Left forelimb (tissue), 1 donor: Measurements from ENCODE around the gene SLC12A8.
"Not testable (repeated sequence)": the region's sequence is repeated elsewhere in the genome, so short reads cannot be mapped to it uniquely, and the experiment has no call there.

Experiments used
- DNase-seq: peaks from one replicate; pipeline ENCODE4 v3.0.0-alpha.2; 2018; ENCODE audit warnings: low spot score

The SLC12A8 gene

DNA sequence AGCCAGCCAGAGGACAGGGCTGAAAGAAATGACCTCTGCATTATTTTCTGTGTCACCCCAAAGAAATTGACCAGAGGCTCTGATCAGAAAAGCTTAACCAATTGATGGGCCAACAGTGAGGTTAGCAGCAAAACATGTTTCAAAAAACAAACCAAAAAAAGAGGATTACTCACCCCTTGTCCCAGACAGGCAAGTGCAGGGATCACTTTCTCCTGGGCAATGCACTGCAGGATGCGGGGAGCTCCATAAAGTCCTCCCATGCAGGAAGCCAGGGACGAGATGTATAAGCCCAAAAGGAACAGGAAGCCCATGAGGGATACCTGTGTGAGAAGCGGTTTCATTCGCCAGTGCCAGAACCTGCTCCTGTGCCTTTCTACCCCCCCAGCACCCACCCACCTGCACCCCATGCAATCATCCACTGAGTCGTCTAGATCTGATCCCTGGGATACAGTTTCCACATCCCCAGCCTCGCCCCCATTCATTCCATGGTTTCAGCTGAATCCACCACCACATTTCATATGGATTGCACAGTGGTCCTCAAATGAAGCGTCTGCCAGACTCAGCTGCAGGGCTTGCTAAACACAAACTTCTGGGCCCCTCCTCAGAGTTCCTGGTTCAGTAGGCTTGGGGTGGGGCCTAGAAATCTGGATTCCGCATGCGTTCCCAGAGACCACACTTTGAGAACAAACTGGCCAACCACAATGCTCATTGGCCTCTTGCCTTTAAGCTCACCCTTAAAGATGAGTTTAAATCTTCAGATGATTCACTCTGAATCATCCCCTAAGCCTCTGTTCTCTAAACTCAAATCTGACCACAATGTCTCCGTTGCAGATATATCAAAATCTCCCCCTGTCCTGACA is 102.3 kb downstream of the SLC12A8 start:
- DNase-seq = no peak

DNA sequence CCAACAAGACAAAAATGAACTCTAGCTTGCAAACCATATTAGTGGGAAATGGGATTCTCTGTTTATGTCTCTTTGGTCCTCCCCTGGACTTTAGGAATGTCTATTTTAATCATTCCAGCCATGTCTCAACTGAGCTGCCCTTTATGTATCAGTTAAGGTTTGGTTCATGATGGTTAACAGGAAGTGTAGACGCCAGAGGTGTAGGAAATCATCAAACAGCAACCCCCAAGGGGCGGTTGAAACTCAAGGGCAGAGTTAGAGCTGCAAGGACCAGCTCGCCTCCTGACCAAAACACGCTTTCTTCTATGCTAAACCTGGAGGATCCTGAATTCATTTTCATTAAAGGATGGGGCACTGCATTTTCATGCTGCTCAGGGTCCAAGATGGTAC is 103.0 kb downstream of the SLC12A8 start:
- DNase-seq = no peak

DNA sequence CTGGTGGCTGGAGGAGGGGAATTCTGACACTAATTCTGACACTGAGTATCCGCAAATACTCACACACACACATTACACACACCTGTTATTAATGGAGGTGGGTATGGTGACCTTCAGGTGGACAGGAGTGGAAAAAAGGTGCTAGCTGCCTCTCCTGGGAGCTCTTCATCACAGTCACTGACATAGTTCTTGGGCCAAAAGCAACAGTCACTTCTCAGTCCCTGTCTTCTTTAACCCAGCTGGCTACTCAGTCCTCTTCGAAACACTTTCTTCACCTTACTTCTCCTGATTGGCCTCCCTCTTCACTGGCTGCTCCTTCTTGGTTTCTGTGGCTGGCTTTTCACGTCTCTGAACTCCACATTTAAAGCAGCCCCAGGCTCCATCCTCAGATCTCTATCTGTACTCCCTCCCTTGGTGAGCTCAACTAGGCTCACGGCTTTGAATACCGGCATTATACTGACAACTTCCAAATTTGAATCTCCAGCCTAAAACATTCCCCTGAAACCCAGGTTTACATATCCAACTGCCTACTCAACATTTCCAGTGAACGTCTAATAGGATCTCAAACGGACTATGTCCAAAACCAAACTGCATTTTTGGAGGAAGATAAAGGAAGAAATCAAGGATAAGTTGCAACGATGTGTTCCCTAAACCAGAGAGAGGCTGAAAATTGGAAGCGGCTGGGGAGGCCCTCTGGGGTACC is 103.6 kb downstream of the SLC12A8 start:
- DNase-seq = no peak

DNA sequence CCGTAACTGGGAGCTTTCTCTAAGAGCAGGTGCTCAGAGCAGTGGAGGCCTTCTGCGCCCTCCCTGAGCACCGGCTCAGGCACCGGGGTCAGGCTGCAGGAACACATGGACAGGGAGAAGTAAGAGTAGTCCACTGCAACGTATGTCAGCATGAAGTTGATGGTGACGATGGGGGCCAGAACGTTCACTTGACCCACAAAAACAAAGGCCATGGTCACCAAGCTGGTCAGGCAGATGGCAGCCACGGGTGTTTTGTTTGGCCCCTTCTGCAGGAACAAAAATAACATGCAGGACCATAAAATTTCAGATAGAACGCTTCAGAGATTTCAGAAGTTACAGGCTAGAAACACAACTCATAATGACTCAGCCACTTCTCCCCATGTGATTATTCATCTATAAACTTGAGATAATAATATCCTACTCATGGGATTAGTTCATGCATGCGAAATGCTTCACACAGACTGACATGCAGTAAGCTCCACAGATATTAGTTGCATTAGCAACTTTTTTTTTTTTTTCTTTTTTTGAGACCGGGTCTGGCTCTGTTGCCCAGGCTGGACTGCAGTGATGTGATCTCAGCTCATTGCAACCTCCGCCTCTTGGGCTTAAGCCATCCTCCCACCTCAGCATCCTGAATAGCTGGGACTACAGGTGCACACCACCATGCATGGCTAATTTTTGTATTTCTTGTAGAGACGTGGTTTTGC is 104.5 kb downstream of the SLC12A8 start:
- DNase-seq = no peak

DNA sequence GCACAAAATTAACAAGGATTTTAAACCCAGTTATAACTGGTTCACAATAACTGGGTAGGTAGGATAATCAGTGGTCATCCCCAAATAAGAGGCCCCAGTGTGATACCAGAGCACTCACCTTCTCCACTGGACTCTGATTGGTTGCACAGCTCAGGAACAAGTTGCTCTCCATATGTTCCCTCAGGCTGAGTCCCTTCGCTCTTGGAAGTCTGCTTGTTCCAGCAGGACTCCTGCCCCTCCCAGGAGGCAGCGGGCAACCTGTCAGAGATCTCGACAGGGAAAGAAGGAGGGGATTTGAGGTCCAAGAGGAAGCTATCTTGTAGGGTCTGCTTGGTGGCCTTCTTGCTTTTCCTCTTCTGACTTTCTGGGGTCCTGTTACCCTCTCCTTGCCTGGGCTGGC is 105.2 kb downstream of the SLC12A8 start:
- DNase-seq = no peak

DNA sequence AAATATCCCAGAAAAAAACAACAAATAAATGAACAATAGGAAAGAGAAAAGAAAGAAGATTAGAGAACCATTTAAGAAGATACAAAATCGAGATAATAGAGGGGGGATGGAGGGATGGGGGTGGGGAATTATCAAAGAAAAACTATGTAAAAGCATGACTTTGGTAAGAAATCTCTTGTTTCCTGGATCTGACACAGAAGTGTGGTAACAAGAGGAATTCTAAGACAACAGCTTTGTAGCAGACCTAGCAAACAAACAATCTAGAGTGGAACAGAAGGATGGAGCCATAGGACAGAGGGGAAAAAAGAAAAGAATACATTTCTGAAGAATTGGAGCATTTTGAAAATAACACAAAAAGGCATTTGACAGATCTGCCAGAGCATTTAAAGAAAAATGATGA is 107.4 kb downstream of the SLC12A8 start:
- no peak for DNase-seq

DNA sequence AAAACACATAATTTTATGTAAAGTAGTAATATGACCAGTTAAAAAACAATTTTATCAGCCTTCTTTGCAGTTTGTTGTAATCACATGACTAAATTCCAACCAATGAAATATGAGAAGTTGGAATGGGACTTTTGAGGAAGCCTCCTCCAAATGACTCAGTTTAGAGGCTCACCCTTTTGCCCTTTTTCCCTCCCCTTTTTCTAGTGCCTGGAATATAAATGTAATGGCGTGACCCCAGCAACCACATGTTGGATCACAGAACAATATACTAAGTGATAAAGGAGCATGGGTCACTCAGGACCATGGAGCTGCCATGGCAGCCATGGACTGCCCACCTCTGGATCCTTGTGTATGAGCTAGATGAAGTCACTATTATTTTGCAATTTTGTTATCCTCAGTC is 107.9 kb downstream of the SLC12A8 start:
- DNase-seq = no peak

DNA sequence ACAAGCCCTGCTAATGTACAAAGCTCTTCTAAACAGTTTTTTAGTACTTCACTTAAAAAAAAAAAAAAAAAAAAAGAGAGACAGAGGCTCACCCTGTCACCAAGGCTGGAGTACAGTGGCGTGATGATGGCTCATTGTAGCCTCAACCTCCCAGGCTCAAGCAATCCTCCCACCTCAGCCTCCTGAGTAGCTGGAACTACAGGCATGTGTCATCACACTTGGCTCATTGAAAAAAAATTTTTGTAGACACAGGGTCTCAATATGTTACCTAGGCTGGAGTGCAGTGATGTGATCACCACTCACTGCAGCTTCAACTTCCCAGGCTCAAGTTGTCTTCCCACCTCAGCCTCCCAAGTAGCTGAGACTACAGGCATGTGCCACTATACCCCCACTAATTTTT is 109.1 kb downstream of the SLC12A8 start:
- no peak for DNase-seq

DNA sequence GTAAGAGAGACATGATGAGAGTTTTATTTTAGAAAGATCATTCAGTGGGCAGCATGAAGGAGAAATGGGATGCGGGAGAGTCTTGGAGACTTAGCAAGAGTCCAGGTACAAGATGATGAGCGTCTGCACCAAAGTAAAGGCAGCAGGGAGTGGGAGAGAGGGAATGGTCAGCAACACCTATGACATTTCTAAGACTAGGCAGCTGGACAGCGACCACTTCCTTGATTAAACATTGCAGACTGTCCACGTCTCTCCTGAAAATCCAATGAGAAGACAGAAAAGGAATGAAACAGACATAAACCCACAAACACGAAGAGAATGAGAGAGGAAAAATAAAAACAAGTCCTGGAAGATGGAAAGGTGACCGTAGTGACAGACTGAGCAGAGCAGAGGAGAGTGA is 110.1 kb downstream of the SLC12A8 start:
- no peak for DNase-seq

DNA sequence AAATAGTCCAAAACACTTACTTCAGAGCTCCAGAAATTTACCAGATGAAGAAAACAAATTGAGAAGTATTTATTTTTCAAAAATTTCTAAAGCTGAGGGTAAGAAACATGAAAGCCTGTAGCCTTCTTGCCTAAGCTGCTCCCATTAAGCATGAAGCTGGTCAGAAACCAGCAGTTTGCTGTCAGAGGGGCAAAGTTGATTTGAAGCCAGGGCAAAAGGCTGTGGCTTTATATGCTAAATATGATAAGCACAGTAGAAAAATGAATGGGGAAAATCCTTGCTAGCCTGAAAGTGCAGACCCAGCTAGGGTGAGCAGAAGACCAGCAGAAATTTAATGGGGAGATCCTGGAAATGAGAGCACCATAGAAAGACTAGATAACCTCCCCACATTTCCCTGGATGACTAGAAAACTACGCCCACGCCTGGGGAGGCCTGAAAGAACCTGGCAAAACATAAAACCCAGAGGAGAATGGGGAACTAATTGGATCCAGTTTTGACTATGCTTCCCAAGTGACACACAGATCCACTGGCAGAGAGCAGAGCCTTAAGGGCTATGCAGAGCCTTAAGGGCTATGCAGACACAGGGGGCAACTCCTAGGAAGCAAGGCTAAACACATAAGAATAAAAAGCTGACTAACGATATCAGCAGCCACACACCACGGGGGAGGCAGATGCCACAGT is 113.8 kb downstream of the SLC12A8 start:
- DNase-seq = no peak

DNA sequence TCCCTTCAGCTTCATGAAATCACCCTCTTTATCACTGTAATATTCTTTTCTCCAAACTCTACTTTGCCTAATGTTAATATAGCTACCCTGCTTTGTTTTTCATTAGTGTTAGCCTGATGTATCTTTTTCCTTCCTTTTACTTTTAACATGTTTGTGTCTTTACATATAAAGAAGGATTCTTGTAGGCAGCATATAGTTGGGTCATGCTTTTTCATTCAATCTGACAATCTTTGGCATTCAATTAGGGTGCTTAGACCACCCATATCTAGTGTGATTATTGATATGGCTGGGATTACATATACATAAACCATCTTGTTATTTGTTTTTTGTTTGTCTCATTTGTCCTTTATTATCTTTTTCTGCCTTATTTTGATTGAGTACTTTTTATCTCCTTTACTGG is 121.9 kb downstream of the SLC12A8 start:
- no peak for DNase-seq

DNA sequence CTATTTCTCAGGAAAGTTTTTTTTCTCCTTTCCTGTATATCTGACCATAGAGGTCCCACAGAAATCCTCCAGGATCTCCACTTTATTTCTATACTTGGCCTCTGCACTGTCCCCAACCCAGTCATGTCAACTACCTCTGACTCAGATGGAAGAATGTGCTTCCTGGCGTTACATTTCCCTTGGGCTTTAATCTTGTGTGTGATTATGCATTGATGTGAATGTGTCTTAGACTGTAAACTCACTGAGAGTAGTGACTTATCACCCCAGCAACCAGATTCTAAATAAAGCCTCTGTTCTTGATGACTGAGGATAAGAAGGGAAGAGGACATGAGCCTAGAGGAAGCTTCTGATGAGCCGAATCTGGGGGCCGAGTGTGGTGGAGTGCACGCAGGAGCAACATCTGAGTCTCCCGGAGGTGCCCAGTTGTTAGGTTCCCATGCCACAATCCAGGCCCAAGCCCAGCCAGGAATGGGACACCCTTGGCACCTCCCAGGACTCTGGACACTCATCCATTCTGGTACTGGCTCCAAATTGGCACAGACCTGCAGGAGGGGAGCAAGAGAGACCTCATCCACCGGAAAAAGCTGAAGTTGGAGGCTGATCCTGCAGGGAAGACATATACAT is 124.7 kb downstream of the SLC12A8 start:
- no peak for DNase-seq

DNA sequence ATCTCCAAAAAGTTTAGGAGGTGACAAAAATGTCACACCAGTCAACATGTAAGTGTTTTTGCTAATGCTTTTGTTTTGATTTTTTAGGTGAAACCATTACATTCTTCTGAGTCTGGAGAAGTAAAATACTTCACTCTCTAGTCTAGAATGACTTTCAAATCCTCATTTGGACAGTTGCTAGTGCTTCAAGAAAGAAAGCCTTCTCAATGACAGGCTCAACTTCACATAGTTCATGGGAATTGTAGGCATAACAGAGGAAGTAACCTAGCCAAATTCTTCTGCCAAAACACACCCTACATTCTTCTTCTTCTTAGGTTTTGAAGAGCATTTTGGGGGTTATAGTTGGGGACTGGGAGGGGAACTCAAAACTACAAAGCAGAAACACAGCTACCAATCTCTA is 127.4 kb downstream of the SLC12A8 start:
- no peak for DNase-seq

DNA sequence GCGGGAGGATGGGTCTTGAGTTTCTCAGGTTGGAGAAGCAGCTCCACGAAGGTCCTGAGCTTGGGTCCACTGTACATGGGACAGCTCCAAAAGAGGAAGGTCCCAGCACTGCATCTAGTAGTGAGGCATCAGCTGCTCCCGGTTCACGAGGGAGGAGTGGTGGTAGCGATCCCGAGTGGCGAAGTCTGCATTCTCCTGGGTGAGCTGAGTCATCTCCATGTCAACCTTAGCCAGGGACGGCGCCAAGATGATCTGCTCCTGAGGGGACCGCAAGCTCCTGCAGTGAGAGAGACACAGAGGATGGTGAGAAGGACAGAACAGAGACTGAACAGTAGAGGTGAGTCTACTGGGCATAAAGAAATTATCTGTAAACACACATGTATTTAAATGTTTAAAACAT is 128.8 kb downstream of the SLC12A8 start:
- no peak for DNase-seq

DNA sequence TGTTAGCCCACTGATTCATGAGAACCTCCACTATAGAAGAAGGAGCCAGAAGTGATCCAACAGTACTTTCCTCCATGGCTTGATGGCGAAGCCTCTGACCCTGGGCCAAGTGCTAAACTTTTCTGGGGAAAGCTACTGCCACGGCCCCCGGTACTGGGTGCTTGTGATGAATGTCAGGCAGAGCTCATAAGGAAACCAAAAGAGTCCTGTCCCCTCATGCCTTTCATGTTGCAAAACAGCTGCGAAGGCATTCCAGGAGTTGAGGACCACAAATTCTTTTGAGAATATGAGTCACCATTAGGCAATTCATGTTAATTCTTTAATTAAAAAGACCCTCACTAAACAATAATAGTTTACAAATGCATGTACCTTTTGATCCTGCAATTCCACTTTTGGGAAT is 130.2 kb downstream of the SLC12A8 start:
- DNase-seq = not testable (repeated sequence)

DNA sequence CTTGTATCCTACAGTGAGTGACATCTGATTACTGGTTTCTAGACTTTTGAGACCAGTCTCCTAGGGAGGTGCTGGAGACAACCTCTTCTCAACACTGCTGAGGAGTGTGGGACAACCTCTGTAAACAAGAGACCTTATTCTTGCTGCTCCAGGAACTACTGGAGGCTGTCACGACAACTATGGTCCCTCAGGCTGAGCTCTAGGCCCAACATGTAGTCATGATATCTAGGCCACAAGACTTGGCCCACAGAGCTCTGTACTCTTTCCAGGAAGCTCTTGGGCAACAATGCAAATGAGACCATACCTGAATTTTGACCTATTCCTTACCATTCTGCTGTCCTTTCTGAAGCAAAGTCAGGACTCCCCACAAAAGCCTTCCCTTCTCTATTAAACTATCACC is 132.5 kb downstream of the SLC12A8 start:
- no peak for DNase-seq

DNA sequence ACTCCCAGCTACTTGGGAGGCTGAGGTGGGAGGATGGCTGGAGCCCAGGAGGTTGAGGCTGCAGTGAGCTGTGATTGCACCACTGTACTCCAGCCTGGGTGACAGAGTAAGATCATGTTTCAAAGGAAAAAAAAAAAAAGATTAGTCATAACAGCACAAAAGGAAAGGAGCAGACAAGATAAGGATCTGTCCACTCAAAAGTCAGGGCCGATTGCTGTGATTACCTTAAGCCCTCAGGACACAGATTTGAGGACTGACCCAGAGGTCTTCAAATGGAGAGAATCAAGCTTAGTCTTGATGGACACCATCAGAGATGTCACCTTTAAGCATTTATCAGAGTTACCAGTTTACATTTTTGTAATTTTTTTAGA is 132.9 kb downstream of the SLC12A8 start:
- no peak for DNase-seq

DNA sequence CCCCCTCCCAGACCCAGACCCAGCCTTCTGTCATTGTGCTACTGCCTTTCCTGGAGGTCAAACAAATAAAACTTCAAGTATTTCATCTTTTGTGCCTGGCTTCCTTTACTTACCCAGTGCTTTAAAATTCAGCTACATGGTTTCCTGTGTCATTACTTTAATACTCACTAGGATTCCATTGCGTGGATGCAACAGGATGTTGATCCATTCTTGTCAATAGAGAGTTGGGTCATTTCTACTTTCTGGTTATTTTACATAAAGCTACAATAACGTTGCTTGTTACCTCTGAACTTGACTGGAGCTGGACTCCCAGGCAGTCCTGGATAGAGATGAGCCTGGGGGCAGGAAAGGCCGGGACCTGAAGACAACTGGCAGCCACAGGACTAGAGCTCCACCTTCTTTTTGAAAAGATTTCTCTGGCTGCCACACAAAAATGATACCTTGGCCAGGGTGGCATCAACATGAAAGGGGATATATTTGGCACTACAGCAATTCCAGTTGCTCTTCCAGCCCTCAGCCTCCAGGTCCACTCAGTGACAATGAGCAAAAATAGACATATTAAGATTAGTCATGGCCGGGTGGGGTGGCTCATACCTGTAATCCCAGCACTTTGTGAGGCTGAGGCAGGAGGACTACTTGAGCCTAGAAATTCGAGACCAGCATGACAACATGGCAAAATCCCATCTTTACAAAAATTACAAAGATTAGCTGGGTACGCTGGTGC is 133.4 kb downstream of the SLC12A8 start:
- DNase-seq = no peak

DNA sequence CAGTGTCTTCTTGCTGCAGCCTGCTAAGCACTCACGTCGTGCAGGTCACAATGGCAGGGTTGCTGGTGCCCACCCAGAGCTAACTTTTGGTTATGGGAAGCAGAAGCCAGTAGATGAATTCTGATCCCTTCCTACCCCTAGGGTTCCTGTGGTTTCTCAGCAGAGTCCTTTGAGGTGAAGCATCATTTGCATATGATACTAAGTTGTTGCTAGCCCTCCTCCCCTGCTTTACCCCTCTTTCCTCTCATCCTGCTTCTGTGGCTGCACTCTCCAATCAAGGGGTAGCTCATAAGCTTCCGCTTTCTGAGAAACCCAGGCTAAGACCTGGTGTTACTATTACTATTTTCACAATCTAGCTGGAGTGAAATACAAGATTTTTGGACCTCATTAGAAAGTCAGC is 134.7 kb downstream of the SLC12A8 start:
- no peak for DNase-seq

DNA sequence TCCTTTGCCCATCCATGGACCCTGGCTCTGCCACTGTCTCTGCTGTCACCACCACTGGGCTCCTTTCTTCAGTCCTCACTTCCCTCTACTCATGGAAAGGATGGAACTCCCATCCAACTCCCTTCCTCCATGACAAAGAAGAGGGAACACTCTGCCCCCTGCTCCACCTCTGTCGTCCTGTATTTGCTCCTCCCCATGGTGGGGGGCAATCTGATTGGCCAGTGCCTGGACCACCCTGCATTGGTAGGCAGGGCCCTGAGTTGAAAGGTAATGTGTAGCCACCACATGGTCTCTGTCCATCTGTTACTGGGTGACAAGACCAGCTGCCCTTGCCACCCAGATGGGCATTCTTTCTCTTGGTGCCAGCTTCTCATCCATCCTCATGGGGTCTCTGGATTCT is 136.1 kb downstream of the SLC12A8 start:
- DNase-seq = no peak

DNA sequence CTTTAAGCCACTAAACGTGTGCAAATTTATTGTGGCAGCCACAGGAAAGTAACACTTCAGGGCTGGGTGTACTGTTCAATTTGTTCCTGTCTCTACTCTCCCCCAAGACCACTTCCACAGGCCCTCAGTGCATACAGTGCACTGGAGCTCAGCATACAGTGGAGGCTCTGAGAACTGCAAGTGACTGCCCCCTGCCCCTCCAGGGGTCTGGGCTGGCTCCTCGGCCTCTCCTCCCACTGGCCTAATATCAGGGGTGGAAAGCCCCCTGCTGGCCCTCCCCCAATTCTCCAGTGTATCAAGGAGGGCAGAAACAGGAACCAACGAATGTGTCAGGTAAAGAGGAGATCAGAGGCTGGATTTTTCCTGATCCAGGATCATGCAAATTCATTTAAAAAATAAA is 136.8 kb downstream of the SLC12A8 start:
- no peak for DNase-seq
